Natural killer cell (primary cell): ENCODE results near the gene ATP2B1. TPM values are rescaled to one million over a fixed set of nuclear protein-coding genes. Genes with fewer than 3 reads are reported as not detected.

Source experiments
- ATAC-seq, 3 donors: fragments of 150-1000 bp in 2 of 3; fragments of 200-7000 bp in 1 of 3; cut with Tn5 transposase; 1 replicate in 1 of 3; 2 replicates in 2 of 3; pipeline ENCODE4 v1.10.0; 2021; ENCODE audit warnings: mild to moderate bottlenecking in 2 of 3, moderate library complexity in 2 of 3
- DNase-seq, 2 donors: peaks; one replicate each; pipeline versions ENCODE4 v3.0.0 to v3.0.0-alpha.2; 2013 to 2021; ENCODE audit warnings: mixed read lengths in 1 of 2
- H3K27ac ChIP-seq: one replicate; pipeline ENCODE4 v1.5.1; 2013; ENCODE audit warnings: mild to moderate bottlenecking, low read length
- H3K27me3 ChIP-seq: one replicate; pipeline ENCODE4 v1.6.1; 2013; ENCODE audit warnings: low read length; ENCODE audit not compliant: control insufficient read depth, insufficient read depth
- H3K36me3 ChIP-seq: one replicate; pipeline ENCODE4 v1.6.1; 2013; ENCODE audit warnings: low read length; ENCODE audit not compliant: control insufficient read depth, insufficient read depth
- H3K4me1 ChIP-seq: one replicate; pipeline ENCODE4 v1.6.1; 2013; ENCODE audit warnings: low read length; ENCODE audit not compliant: control insufficient read depth, insufficient read depth
- H3K4me3 ChIP-seq: one replicate; pipeline ENCODE4 v1.5.1; 2013; ENCODE audit warnings: low read length
- H3K9me3 ChIP-seq: one replicate; pipeline ENCODE4 v1.6.1; 2013; ENCODE audit warnings: low read length; ENCODE audit not compliant: control insufficient read depth, insufficient read depth
- H3K27ac Mint-ChIP-seq, 2 donors: one replicate each; pipeline ENCODE4 v1.8.0; 2022; ENCODE audit warnings: mild to moderate bottlenecking in 2 of 2, mixed read lengths in 2 of 2, moderate library complexity in 1 of 2
- H3K27me3 Mint-ChIP-seq, 2 donors: one replicate each; pipeline ENCODE4 v1.8.0; 2022; ENCODE audit warnings: low read depth in 2 of 2, mixed read lengths in 2 of 2
- H3K36me3 Mint-ChIP-seq: one replicate; pipeline ENCODE4 v1.8.0; 2022; ENCODE audit warnings: mixed read lengths
- H3K4me1 Mint-ChIP-seq, 2 donors: one replicate each; pipeline ENCODE4 v1.8.0; 2022; ENCODE audit warnings: mixed read lengths in 2 of 2
- H3K4me3 Mint-ChIP-seq: one replicate; pipeline ENCODE4 v1.8.0; 2022; ENCODE audit warnings: mild to moderate bottlenecking, moderate library complexity, mixed read lengths
- H3K9me3 Mint-ChIP-seq, 2 donors: one replicate each; pipeline ENCODE4 v1.8.0; 2022; ENCODE audit warnings: mixed read lengths in 2 of 2
- CTCF ChIP-seq: fragments of 200-600 bp; IDR thresholded peaks from one replicate; pipeline ENCODE4 v1.8.0; 2022; ENCODE audit warnings: antibody characterized with exemption
- WGBS: methylation state at CpG from one replicate; pipeline ENCODE4 v1.1.7; 2013; ENCODE audit warnings: missing lambda C conversion rate; ENCODE audit not compliant: insufficient coverage; 5-methylcytosine and 5-hydroxymethylcytosine counted together
- intact Hi-C: fragments of 100-400 bp; cut with micrococcal nuclease; formaldehyde crosslinking; loops from one replicate; pipeline ENCODE4 v1.14.2; 2022
- total RNA-seq, 4 donors: library from RNA; stranded (reverse); fragments of 120-200 nt in 1 of 4; gene quantifications; one replicate each; pipeline versions ENCODE4 v1.2.3 to v1.2.4, GENCODE V29; 2013 to 2022

Gene ATP2B1
- total RNA-seq, 3 donors from 2014 or later (not counting 1 experiment from before 2014, with no cell fraction given): 87.8 to 97.6 (median 97.3) TPM

- H3K4me1 Mint-ChIP-seq: peaks cover 60 to 78% of the 10 kb centered on the region in 2 donors
- no peaks in the 10 kb centered on the region for H3K4me1 ChIP-seq
- no peak overlapping the region for H3K4me3 ChIP-seq
- ATAC-seq (no peak), DNase-seq (no peak)
- H3K27ac Mint-ChIP-seq: no peak overlapping the region
- H3K27me3 Mint-ChIP-seq: no peaks in the 10 kb centered on the region
- no peak overlapping the region for H3K4me3 Mint-ChIP-seq
- H3K36me3 Mint-ChIP-seq: peaks cover 12% of the 10 kb centered on the region
- H3K27me3 ChIP-seq: no peaks in the 10 kb centered on the region
- intact Hi-C loops: no loop called here
- WGBS: 100% methylated on average over 4 of the region's 4 CpGs
- no peaks in the 10 kb centered on the region for H3K9me3 ChIP-seq
- no peak for TF ChIP-seq CTCF
- peaks cover 2 to 4% of the 10 kb centered on the region in 2 donors for H3K9me3 Mint-ChIP-seq
- no peaks in the 10 kb centered on the region for H3K36me3 ChIP-seq
- H3K27ac ChIP-seq: no peak overlapping the region
Observed at GRCh38 chr12:89680409-89680808, 28.2 kb downstream of the ATP2B1 start.

GRCh38 chr12:89679631-89680030 is 29.0 kb downstream of the ATP2B1 start:
- intact Hi-C loops: no loop called here
- DNase-seq (no peak), ATAC-seq (no peak)
- Mint-ChIP-seq H3K4me1 (peaks cover 57 to 73% of the 10 kb centered on the region in 2 donors), H3K9me3 (peaks cover 2 to 4% of the 10 kb centered on the region in 2 donors), H3K4me3 (no peak overlapping the region), H3K36me3 (peaks cover 12% of the 10 kb centered on the region), H3K27me3 (no peaks in the 10 kb centered on the region), H3K27ac (no peak overlapping the region)
- Histone ChIP-seq H3K36me3 (no peaks in the 10 kb centered on the region), H3K4me3 (no peak overlapping the region), H3K4me1 (peaks cover under 1% of the 10 kb centered on the region), H3K9me3 (no peaks in the 10 kb centered on the region), H3K27me3 (no peaks in the 10 kb centered on the region), H3K27ac (no peak overlapping the region)
- TF ChIP-seq CTCF: no peak
- WGBS: 100% methylated on average over 1 of the region's 2 CpGs

GRCh38 chr12:89678225-89678624 is 30.4 kb downstream of the ATP2B1 start:
- peak in 1 of 3 donors; percentile 34 for ATAC-seq
- Mint-ChIP-seq H3K27ac (peak overlapping the region in 1 of 2 donors; percentile 50), H3K4me3 (no peak overlapping the region), H3K9me3 (peaks cover 2 to 4% of the 10 kb centered on the region in 2 donors), H3K4me1 (peaks cover 58 to 73% of the 10 kb centered on the region in 2 donors), H3K36me3 (peaks cover 12% of the 10 kb centered on the region), H3K27me3 (no peaks in the 10 kb centered on the region)
- H3K27ac ChIP-seq: no peak overlapping the region
- 94% methylated on average over 2 of the region's 2 CpGs for WGBS
- no peak for DNase-seq
- H3K27me3 ChIP-seq: no peaks in the 10 kb centered on the region
- intact Hi-C loops: no loop called here
- peaks cover 2% of the 10 kb centered on the region for H3K4me1 ChIP-seq
- no peaks in the 10 kb centered on the region for H3K9me3 ChIP-seq
- TF ChIP-seq CTCF: no peak
- H3K4me3 ChIP-seq: no peak overlapping the region
- H3K36me3 ChIP-seq: no peaks in the 10 kb centered on the region

- H3K27ac Mint-ChIP-seq: no peak overlapping the region
- WGBS: 100% methylated on average over 2 of the region's 2 CpGs
- H3K4me1 ChIP-seq: peaks cover 7% of the 10 kb centered on the region
- no peaks in the 10 kb centered on the region for H3K9me3 ChIP-seq
- H3K36me3 ChIP-seq: no peaks in the 10 kb centered on the region
- no peak overlapping the region for H3K4me3 Mint-ChIP-seq
- no peak for DNase-seq
- peaks cover 2 to 4% of the 10 kb centered on the region in 2 donors for H3K9me3 Mint-ChIP-seq
- intact Hi-C loops: no loop called here
- peaks cover 12% of the 10 kb centered on the region for H3K36me3 Mint-ChIP-seq
- H3K27me3 Mint-ChIP-seq: no peaks in the 10 kb centered on the region
- TF ChIP-seq CTCF: no peak
- H3K4me1 Mint-ChIP-seq: peaks cover 61 to 73% of the 10 kb centered on the region in 2 donors
- no peak overlapping the region for H3K4me3 ChIP-seq
- H3K27me3 ChIP-seq: no peaks in the 10 kb centered on the region
- ATAC-seq: no peak
- H3K27ac ChIP-seq: no peak overlapping the region
Observed at GRCh38 chr12:89676930-89677329, 31.7 kb downstream of the ATP2B1 start.
